Skin of body (tissue), 2 donors: Measurements from ENCODE around the gene LEPR. TPM values are rescaled to one million over a fixed set of nuclear protein-coding genes. Genes with fewer than 3 reads are reported as not detected.
"Not testable (repeated sequence)": the region's sequence is repeated elsewhere in the genome, so short reads cannot be mapped to it uniquely, and the experiment has no call there.

Source experiments
- DNase-seq: peaks from one replicate; lab custom pipeline; 2025; lab: John Stamatoyannopoulos, UW
- total RNA-seq: library from RNA; depleted of rRNA; stranded (reverse); fragments of >200 nt; gene quantifications from one replicate; pipeline ENCODE4 v1.2.3, GENCODE V29; 2014

LEPR gene
- 17.6 TPM for total RNA-seq

GRCh38 chr1:65420590-65421350, at the start of gene LEPR, which contains the start of gene LEPROT:
Gene LEPR (plus strand): TSS chr1:65420668. CDS start chr1:65565566, 144,898 bp downstream.
Gene LEPROT (plus strand): TSS chr1:65420668. CDS start chr1:65420725, 57 bp downstream.
- peak; percentile 44 for DNase-seq

DNA sequence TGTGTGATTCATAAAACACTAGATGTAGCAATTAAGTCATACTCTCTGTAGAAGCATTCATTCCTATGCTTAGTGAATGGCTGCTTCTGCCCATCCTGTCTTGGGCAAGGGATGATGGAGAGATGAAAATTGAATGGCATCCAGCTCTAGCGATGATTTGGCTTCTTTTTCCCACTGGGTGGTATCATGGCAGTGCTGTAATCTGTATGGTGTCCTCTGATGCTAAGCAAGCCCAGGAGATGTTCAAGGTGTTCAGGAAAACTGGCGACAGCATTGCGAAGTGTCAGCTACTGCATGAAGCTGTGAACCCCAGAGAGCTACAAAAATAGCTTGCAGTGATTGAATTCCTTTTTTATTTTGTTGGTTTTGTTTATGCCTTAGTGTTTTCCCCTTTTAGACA, 48.9 kb upstream of the LEPR start:
- DNase-seq: no peak

DNA sequence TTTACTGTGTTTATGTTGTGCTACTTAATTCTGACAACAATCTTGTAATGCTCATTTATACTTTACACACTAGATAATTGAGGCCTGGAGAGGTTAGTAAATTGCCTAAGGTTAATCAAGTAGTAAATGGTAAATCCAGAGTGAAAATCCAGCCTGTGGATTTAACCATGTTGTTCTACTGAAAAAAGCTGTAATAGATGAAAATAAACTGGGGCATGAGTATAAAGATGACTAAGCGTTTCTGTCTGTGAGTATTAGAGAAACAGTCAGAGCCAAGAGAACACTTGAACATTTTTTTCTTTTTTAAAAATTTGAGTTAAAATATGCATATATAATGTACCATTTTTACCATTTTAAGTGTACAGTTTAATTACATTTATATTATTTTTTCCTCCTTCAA, 47.9 kb upstream of the LEPR start:
- DNase-seq: no peak

- no peak for DNase-seq
Observed at GRCh38 chr1:65377496-65378246, 42.8 kb upstream of the LEPR start.

- no peak for DNase-seq
Observed at GRCh38 chr1:65378247-65378946, 42.1 kb upstream of the LEPR start.

DNA sequence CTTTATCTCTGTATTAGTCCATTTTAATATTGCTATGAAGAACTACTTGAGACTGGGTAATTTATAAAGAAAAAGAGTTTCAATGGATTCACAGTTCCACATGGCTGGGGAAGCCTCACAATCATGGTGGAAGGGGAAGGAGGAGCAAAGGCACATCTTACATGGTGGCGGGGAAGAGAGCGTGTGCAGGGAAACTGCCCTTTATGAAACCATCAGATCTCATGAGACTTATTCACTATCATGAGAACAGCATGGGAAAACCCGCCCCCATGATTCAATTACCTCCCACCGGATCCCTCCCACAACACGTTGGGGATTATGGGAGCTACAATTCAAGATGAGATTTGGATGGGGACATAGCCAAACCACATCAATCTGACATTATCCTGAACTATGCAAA, 36.0 kb upstream of the LEPR start:
- not testable (repeated sequence) for DNase-seq

DNA sequence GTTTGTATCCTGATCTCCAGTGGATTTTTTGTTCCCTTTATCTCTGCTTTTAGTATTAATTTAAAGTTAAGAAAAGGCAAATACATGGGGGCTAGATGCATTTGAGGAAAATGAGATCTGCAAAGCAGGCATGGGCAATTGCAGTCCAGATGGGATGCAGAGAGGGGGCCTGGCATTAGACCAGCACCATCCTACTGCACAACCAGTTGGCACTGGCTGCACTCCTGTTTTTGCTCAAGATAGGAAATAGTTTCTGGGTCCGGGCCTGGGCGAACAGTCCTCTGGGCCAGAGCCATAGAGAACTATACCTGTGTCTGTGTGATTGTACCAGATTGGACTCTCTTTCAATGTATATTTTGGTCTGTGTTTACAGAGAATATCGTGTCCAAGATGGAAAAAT, 34.0 kb upstream of the LEPR start:
- no peak for DNase-seq

GRCh38 chr1:65387821-65388220, 32.6 kb upstream of the LEPR start:
- DNase-seq: no peak

DNA sequence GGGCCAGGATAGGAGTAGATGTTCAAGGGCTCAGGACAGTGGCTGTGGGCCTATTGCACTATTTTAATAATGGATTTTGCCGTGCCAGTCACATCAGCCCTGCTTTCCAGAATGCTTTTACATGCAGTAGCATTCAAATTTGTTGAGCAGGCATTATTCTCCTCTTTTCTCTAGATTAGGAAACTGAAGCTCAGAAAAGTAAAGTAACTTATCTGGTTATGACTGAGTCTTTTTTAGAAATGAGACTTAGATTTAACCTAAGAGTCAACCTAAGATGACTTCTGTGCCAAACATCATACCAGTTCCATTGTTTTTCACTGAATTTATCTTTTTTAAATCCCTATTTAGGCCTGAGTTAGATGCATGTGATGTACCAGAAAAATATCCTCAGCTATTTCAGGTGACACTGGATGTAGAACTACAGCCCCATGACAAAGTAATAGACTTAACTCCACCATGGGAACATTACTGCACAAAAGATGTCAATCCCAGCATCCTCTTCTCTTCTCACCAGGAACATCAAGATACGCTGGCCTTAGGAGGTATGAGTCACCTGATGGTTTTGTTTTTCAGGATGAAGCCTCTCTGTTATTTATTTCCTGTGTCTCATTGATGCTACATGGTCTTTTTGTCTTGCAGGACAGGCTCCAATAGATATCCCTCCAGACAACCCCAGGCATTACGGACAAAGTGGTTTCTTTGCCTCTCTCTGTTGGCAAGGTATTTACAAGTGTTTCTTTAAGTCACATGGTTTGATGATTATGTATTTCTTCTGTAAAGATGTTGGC, 31.4 kb upstream of the LEPR start:
- DNase-seq: no peak

GRCh38 chr1:65392497-65392896, 28.0 kb upstream of the LEPR start:
- DNase-seq: no peak

DNA sequence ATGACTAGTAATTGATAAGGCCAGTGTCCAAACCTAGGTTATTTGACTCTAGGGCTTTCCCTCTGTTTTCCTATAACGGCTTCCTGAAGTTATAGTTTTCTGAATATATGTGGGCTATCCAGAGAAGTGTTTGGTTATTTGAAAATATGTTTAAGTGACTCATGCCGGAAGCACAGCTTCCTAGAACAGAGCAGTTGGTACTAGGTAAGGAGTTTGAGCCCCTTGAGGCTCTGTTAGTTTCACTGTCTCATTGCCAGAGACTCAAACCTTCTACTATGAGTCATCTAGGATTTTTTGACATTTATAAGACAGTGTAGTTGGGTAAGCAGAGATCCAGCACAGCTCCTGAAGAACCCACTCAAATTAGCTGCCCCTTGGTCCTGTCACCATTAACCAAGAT, 27.1 kb upstream of the LEPR start:
- DNase-seq: no peak

- no peak for DNase-seq
Observed at GRCh38 chr1:65393928-65394327, 26.5 kb upstream of the LEPR start.

GRCh38 chr1:65395887-65396612, 24.4 kb upstream of the LEPR start:
- no peak for DNase-seq

DNA sequence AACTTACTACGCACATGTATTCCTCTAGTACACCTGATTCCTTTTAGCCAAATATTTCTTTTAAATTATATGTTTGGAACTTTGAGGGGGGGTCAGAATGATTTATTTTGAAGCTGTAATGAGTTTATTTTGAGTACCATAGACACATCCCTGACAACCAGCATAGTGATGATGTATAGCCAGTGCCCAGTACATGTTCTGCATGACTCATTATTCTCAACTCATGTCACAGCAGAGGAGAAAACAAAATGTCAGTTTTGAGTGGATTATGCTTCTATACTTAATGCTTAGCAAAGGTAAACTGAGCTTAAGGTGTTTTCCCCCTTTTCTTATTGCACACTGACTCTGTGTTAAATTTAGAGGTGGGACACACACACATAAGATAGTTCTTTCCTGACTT, 22.4 kb upstream of the LEPR start:
- no peak for DNase-seq

- DNase-seq: no peak
Observed at GRCh38 chr1:65399003-65399402, 21.5 kb upstream of the LEPR start.

DNA sequence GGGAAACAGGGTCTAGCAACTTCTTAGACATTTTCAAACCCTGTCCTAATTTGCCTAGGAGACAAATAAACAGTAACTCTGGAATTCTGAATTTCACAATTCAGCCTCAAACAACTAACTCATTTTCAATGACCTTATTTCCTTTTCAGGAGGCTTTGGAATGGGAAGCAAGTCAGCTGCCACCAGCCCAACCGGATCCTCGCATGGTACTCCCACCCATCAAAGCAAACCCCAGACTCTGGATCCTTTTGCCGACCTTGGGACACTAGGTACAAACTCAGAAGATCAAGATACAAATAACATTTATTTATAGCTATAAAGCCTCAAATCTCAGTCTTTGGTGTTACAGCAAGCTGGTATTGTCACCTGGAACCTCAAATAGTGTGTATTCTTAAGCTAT, 18.9 kb upstream of the LEPR start:
- no peak for DNase-seq

- DNase-seq: peak; percentile 15
Observed at GRCh38 chr1:65404941-65405340, 15.5 kb upstream of the LEPR start.

DNA sequence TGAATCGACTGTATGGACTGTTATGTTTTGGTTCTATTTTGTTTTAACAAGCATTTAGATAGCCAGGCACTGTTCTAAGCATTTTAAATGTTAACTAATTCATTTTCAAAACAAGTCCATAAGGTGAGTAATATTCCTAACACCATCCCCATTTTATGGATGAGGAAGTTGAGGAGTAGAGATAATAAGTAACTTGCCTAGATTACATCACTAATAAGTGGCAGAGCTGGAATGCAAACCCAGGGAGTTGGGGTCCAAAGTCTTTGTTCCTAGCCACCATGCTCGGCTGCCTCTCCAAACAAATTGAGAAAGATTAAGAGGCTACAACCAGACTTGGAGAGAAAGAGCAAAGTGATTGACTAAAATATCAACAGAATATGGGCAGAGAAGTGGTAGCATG, 12.6 kb upstream of the LEPR start:
- no peak for DNase-seq

DNA sequence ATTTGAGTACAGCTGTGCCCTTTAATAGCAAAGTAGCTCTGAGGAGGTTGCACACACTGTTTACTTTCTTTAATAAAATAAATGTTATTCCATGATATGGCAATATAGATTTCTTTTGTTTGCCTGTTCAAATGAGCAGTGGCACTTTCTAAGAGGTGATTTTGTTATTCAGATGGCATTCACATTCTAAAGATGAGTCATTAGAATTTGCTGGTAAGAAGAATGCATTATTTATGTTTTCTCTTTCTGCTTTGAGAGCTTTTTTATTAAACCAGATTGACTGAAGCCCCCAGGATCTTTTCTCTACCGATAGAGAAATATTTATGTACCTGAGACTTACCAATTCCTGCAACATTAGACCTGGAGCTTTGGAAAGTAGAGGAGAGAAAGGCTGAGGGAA, 11.2 kb upstream of the LEPR start:
- DNase-seq: no peak

GRCh38 chr1:65409816-65410326, 10.6 kb upstream of the LEPR start:
- DNase-seq: no peak
